Dermis microvascular lymphatic vessel endothelial cell (primary cell): ENCODE data around the gene KLHL11. TPM values are rescaled to one million over a fixed set of nuclear protein-coding genes. Genes with fewer than 3 reads are reported as not detected.
"Not testable (repeated sequence)": the region's sequence is repeated elsewhere in the genome, so short reads cannot be mapped to it uniquely, and the experiment has no call there.

Experiments used
- DNase-seq, 2 donors: peaks; one replicate each; pipeline versions ENCODE4 v3.0.0 to v3.0.0-alpha.2; 2010; ENCODE audit warnings: low read depth in 2 of 2
- total RNA-seq: library from RNA; depleted of rRNA; stranded (reverse); fragments of >200 nt; gene quantifications from 2 replicates; pipeline ENCODE4 v1.2.1, GENCODE V29; 2014

Gene KLHL11
- total RNA-seq, 1 donor from 2014 or later, result 24.0 TPM

DNA sequence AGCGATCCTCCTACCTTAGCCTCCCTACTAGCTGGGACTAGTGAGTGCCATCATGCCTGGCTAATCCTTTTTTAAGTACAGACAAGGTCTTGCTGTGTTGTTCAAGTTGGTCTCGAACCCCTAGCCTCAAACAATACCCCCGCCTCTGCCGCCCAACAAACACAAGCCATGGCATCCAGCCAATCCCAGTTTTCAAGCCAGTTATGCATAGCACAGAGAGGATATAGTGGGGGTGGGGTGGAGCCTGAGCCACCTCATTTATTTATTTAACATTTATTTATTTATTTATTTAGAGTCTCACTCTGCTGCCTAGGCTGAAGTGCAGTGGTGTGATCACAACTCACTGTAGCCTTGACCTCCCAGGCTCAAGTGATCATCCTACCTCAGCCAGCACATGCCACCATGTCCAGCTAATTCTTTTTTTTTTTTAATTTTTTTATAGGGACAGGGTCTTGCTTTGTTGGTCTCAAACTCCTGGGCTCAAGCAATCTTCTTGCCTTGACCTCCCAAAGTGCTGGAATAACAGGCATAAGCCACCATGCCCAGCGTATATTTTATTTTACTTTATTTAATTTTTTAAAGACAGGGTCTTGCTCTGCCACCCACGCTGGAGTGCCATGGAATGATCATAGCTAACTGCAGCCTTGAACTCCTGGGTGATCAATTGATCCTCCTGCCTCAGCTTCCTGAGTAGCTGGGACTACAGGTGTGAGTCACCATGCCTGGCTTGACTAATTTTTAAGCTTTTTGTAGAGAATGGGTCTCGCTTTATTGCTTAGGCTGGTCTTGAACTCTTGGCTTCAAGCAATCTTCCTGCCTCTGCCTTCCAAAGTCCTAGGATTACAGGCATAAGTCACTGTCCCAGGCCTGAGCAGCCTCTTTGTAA is 26.2 kb upstream of the KLHL11 start:
- DNase-seq, result peak in 1 of 2 donors; percentile 29

DNA sequence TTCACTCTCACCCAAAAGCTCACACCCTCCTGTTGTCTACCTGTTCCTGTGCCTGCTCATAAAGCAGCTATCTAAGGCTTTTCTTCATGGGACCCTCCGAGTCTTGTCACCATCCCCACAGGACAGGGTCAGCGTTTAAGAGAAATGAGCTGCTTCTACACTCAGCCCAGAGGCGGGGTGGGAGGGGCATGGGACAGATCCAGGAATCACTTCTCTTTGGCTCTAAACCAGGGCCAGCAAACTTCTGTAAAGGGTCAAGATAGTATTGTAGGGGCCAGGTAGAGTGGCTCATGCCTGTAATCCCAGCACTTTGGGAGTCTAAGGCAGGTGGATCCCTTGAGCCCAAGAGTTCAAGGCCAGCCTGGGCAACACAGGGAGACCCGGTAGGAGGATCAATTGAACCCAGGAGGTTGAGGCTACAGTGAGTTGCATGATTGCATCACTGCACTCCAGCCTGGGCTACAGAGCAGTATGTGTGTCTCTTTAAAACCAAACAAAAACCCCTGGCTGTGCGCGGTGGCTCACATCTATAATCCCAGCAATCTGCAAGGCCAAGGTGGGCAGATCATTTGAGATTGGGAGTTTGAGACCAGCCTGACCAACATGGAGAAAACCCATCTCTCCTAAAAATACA is 23.2 kb upstream of the KLHL11 start:
- no peak for DNase-seq

DNA sequence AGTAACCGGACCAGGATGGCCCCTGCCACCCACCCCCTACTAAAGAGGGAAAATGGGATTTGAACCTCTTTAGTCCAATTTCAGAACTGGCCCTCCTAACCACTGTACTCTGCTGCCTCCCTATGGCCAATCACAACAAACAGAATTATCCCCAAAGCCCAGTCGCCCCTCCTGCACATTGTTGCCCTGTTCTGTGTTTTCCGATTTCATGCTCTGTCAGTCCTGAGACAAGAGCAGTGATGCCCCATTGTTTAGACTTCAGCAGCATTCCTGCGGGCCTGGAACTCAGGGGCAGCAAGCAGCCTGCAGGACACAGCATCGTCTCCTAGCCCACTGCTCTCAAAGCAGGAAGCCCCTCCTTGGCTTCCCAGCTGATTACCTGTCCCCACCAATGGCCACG is 20.5 kb upstream of the KLHL11 start:
- DNase-seq, result no peak

DNA sequence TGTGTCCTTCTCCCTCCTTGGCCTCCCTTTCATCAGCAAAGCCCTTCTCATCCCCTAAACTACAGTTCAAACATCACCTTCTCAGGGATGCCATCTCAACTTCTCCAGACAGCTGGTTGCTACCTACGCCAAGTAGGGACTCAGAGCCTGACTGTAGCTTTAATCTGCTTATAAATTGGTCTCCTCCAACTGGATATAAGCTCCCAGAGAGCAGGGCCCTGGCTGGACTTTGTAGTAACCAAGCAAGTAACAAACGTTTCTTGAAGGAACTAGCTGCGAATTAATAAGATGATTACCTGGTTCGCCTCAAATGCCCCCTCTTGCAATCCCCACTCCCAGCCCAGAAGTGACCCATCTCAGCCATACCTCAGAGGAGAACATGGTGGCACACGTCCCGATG is 17.5 kb upstream of the KLHL11 start:
- no peak for DNase-seq

DNA sequence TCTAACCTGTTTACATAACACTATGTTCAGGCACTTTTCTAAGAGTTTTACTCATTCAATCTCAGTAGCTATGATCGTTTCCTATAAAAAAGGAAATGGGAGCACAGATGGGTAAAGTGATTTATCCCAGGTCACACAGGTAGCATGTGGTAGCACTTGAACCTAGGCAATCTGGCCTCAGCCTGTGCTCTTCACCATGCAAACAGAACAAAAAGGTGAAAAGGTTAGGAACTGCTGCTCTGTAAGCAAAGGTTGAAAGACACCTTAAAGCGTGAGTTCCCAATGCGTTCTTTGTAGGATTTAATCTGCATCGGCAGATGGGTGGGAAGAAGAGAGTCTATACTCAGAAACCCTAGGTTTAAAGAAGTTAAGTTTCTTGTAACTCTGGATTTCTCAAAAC is 14.9 kb upstream of the KLHL11 start:
- DNase-seq, result no peak

DNA sequence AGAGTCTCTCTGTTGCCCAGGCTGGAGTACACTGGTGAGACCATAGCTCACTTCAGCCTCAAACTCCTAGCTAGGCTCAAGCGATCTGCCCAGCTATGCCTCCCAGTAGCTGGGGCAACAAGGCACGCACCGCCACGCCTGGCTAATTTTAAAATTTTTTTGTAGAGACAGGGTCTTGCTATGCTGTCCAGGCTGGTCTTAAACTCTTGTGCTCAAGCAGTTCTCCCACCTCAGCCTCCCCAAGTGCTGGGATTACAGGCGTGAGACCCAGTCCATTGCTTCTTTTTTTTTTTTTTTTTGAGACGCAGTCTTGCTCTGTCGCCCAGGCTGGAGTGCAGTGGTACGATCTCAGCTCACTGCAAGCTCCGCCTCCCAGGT is 9.1 kb upstream of the KLHL11 start:
- not testable (repeated sequence) for DNase-seq

DNA sequence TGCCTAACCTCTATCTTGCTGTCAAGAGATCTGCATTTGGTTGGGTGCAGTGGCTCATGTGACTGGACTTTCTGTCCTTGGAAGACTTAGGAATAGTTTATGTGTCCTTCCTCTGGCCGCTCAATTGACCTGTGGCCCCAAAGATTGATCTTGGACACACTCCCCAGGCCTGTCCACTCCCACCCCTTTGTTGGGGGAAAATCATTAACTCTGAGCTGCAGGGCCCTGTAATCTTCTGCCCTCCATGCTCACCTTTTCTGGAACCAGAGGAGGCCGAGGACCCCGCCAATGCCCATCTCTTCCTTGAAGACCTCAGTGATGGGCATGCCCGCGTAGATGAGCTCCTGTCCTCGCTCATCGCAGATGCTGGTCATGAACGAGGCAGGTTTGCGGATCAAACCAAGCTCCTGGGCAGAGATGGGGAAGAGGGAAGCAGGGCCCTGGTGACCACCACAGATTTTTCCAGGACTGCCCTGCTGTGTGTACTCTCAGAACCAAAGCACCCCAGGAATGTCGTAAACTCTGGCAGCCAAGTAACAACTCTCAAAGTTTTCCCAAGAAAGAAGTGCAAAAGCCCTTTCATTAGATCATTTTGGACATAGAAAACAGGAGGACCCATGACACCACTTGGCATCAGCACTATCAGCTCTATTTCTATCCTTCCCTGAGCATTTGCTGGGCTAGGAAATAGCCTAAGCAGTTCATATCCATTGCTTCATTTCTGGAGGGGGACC is 8.5 kb upstream of the KLHL11 start:
- DNase-seq, result no peak

DNA sequence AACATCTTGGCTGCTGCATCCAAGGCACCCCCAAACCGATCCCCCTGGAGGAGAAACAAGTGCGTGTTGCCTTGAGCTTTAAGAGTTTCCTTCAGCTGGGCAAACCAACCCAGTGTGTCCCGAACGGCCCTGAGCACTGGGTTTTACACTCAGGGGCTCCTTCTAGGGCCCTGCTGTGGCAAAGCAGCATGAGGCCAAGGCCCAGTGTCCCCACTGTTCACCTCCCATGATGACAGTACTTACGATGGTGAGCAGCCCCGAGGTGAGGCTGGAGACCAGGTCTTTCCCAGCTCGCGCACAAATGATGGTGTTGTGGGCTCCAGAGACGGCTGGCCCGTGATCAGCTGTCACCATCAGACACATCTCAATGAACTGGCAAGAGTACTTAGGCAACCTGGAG is 6.6 kb upstream of the KLHL11 start:
- DNase-seq, result no peak

DNA sequence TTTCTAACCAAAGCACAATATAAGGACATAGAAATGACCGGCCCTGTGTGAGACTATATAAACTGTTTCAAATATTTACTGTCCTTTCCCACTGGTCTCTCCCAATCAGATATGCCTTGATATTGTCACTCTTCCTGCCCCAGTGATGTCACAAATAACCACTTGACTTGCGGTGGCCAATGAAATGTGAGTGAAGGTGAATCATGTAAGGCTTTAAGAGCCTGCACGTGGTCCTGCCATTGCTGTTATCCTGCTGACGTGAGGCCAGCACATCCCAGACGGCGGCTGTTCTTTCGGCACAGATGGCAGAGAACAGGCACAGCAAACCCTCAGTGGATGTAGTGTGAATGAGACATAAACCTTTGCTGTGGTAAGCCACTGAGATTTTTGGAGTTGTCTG is 5.4 kb upstream of the KLHL11 start:
- DNase-seq, result no peak

DNA sequence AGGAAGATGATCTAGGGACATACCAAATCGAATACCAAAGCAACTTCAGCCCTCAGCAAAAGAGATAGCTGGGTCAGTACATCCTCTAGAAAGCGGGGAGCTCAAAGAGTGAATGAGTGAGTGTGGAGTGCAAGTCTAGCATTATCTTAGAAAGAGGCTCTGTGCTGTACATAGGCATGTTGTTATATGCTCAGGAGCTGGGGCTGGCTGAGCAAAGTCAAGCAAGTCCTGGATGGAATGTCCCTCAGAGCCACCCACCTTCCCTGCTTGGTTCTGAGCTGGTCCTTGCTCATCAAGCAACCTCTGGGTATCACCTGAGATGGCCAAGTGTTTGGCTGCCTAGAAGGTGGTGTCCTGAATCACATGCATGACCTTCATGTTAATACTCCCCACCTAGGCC is 4.9 kb upstream of the KLHL11 start:
- DNase-seq, result no peak

DNA sequence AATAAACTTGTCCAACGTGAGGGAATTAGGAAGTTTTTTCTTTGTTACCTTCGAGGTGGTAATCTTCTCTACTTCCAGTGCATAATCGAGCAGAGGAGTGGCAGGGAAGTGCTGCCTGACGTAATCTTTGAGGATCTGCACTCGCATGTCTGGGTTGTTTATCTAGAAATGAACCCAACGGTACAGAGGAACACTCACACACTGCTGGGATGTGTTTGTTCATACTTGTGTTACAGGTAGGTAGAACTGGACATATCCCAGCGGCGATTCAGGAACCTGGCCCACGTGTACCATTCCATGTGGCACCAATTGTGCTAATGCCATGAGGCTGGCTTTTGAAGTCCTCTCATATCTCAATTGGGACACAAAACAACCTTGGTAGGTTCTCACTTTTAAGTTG is 4.2 kb upstream of the KLHL11 start:
- no peak for DNase-seq

DNA sequence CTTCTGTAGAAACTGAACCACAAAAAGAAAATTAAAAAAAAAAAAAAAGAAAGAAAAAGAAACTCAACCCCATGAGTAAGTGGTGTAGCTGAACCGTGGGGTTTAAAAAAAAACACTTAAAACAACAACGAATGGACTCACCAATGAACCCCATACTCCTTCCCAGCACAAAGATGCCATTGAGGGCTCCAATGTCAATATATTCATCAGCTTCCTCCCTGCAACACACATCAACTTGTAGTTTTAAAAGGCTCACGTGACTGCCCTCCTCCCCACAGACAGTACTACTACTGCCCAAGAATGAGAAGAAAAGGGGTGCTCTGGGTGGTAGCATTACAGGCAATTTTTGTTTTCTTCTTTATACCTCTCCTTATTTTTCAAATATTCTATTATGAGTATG is 3.3 kb upstream of the KLHL11 start:
- no peak for DNase-seq

DNA sequence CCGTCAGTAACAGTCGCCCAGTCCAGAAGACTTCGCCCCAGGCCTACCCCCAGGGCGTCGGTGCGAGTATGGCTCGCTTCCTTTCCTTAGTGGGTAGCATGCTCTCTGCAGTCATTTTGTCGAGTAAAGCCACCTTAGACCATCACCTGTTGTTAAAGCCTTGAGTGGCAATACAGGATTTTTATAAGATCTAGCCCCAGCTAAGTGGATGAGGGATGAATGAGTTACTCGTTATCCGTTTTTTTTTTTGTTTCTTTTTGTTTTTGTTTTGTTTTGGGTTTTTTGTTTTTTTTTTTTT is 322 bp upstream of the KLHL11 start:
- DNase-seq, result no peak

DNA sequence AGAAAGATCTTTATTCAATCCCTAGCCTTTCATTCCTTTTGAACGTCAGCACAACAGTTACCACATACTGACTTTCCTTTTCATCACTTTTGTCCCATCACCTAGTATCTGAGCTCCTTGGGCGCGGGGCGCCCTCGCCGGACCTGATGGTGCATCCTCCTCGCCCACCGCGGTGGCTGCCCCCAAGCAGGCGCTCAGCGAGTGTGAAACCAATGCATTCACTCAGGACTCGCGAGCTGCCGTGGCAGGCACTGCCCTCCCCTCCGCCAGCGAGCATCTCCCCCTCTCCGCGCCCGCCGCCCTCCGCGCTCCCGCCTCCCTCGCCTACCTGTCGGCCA is 756 bp downstream of the KLHL11 start:
- DNase-seq, result no peak

DNA sequence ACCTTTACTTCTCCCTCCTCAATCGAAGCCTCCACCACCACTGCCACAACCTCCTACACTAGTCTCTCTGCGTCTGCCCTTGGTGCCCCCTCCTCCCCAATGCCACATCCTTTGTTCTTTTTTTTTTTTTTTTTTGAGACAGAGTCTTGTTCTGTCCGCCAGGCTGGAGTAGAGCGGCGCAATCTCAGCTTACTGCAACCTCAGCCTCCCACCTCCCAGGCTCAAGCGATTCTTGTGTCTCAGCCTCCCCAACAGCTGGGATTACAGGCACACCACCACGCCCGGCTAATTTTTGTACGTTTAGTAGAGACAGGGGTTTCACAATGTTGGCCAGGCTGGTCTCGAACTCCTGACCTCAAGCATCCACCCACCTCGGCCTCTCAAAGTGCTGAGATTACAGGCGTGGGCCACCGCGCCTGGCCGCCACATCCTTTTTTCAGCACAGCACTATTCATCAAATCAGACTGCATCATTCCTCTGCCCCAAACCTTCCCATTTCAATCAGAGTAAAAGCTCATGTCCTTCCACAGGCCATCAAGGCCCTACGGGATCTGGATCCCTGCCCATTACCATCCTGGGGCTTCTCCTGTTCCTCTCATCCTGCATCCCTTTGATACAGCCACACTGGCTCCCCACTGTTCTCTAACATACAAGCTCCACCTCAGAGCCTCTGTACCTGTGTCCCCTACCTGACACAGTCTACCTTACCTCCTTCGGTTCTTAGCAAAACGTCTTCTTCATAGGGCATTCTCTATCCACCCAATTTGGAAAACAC is 2.0 kb downstream of the KLHL11 start:
- DNase-seq, result no peak

DNA sequence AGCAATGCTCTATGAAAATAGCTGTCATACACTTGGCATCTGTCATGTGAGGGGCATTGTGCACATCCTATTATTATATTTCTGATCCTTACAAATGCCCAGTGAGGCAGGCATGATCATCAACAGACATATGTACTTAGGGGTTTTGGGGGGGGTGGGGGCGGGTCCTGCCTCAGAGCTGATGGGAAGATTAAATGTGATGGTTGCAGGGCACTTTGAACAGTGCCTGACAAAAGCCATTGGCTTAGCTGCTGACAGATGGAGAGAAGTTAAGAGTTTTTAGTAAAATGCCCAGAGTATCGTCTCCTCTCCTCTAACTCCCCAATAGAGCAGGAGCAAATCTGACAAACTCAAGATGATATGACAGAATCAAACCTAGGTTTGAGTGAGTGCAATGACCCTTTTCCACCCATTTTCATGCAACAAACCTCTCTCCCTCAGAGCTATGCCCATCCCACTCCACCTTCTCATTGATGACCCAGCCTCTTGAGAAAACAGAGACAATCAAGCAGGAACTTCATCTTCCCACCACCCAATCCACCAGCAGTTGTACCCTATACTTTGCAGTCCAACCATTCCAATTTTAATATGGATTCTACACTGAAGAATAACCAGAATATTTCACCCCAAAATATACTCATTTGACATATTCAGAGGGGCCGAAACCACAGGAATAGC is 4.8 kb downstream of the KLHL11 start:
- DNase-seq, result no peak

DNA sequence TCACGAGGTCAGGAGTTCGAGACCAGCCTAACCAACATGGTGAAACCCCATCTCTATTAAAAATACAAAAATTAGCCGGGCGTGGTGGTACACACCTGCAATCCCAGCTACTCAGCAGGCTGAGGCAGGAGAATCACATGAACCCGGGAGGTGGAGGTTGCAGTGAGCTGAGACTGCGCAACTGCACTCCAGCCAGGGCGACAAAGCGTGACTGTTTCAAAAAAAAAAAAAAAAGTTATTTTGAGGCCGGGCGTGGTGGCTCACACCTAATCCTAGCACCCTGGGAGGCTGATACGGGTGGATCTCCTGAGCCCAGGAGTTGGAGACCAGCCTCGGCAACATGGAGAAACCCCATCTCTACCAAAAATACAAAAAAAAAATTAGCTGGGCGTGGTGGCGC is 13.8 kb downstream of the KLHL11 start:
- not testable (repeated sequence) for DNase-seq

DNA sequence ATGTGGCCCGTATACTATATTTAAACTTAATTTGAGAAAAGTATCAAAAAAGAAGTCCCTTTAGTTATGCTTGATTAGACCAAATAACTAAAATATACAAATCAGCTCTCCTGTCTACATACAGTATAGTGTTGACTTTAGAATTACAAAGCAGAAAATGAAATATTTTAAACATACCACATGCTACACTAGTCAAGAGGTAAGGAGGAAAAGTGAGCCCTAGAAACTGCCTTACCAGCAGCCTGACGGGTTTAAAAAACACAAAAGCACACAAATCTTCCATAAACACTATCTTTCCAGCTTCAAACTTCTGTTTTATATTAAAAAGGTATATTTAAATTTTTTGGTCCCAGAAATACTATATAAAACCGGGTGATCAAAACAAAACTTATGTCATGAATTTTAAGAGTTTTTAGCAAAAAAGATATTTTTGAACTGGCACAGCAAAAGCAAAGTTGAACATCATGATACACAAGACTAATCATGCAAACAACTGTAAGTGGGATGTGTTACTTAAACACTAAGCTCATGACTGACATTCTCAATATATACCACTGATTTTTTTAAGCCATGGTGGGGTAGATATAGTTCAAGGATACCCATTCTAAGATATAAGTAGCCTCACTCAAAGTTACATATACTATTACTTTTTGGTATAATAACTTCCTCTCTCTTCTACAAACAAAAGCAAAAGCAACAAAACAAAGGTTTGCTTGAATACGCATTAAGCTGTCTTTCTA is 15.8 kb downstream of the KLHL11 start:
- no peak for DNase-seq

DNA sequence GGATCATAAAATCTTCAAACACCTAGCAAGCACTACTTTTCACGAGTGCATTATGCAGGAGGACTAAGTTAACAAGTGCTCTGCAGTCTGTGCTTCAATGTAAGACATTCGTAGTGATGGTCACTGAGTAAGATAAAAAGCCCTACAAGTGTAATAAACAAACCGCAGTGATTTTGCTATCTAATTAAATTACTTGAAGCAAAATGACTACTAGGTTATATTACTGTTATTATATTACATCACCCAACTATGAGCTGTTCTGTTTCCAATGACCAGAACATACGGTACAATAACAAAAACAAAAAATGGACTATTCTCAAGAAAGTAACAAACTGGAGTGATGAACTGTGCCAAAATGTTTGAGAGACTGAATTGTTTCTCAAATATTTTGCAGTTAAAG is 16.4 kb downstream of the KLHL11 start:
- no peak for DNase-seq

DNA sequence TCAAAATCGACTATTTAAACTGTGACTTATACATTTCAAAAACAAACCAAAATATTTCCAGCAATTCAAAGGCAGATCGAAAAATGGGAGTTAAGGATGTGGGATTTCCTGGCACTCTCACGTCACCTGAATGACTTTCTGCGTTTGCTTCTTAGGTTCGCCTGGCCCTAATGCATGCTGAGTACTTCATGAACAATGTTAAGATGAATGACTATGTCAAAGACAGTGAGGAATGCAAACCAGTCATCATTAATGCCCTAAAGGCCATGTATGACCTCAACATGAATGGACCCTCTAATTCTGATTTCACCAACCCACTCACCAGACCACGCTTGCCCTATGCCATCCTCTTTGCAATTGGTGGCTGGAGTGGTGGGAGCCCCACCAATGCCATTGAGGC is 20.3 kb downstream of the KLHL11 start:
- no peak for DNase-seq

DNA sequence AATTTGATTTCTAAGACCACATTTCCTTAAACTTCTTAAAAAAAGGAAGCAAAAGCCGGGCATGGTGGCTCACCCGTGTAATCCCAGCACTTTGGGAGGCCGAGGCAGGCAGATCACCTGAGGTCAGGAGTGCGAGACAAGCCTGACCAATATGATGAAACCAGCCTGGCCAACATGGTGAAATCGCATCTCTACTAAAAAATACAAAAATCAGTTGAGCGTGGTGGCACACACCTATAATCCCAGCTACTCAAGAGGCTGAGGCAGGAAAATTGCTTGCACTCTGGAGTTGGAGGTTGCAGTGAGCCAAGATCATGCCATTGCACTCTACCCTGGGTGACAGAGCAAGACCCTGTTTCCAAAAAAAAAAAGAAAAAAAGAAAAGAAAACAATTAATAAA is 24.4 kb downstream of the KLHL11 start:
- not testable (repeated sequence) for DNase-seq
